Heart left ventricle (tissue), 13 donors: ENCODE results near the gene CSMD2.

Experiments
- POLR2A ChIP-seq, 2 donors: fragments of 450-650 bp; IDR thresholded peaks; one replicate each; pipeline ENCODE4 v1.6.1; 2017; ENCODE audit warnings: antibody characterized with exemption in 2 of 2, mild to moderate bottlenecking in 2 of 2, moderate library complexity in 2 of 2
- TF ChIP-seq, protein P1 (sequence below), 12 donors: fragments of 200-600 bp; sonication (generic) in 4 of 12; IDR thresholded peaks; one replicate each; pipeline versions ENCODE4 v1.5.0 to v1.8.0; 2018 to 2022; ENCODE audit warnings: antibody characterized with exemption in 12 of 12, mild to moderate bottlenecking in 5 of 12
- donor health status: ischemic (EF 13 %, LVEDD 7.1; RV severe dilation, severe dysfunction).
- donor health status: DM: no; HTN: yes; CAD: no.
- donor health status: DM: no; HTN: no; CAD: no.
- donor health status: ischemic (EF 25% LVEDD 6.9; RV normal size, moderate dysfunction).
- donor health status: ischemic (EF 25% LVEDD 5.7; RV mildly dilated, moderate dysfunction).
- donor health status: ischemic (EF 35%, LVEDD 5.7; RV mildly dilated, moderate dysfunction).
- donor health status: nonischemic (EF 11% LVEDD 7.7; RV severe dilation, severe dysfunction).
- donor health status: DM: yes; HTN: yes; CAD: no.
- donor health status: PGD.
- donor health status: ischemic (EF 29% LVEDD 5.4; RV normal size, mild dysfunction).
- donor health status: nonischemic (EF 23%, LVEDD 6.1; RV moderate dilation, normal function).

DNA sequence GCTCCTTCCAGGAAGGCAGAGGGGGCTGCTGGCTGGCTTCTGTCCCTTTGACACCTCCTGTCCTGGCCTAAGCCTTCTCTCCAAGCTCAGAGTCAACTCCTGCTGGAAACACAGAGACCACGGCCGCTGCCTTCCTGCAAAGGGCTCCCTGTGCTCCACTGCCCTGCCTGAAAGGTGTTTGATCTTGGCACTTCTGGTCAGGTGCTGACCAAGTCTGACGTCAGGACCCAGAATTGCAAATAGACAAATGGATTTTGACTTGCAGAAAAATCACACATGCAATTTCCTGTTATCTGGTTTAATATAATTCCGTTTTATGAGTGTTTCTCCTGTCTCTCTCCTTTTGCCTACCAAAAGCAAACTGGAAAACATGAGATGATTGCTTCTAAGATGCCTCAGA, 387.7 kb downstream of the CSMD2 start:
- TF ChIP-seq POLR2A (IDR thresholded peaks at IDR 0.05): no peak
- TF ChIP-seq, protein P1, sequence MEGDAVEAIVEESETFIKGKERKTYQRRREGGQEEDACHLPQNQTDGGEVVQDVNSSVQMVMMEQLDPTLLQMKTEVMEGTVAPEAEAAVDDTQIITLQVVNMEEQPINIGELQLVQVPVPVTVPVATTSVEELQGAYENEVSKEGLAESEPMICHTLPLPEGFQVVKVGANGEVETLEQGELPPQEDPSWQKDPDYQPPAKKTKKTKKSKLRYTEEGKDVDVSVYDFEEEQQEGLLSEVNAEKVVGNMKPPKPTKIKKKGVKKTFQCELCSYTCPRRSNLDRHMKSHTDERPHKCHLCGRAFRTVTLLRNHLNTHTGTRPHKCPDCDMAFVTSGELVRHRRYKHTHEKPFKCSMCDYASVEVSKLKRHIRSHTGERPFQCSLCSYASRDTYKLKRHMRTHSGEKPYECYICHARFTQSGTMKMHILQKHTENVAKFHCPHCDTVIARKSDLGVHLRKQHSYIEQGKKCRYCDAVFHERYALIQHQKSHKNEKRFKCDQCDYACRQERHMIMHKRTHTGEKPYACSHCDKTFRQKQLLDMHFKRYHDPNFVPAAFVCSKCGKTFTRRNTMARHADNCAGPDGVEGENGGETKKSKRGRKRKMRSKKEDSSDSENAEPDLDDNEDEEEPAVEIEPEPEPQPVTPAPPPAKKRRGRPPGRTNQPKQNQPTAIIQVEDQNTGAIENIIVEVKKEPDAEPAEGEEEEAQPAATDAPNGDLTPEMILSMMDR (IDR thresholded peaks at IDR 0.05): no peak
